Activated naive CD4-positive, alpha-beta T cell treated with anti-CD3 and anti-CD28 coated beads, Interleukin-2, amount 50 U/mL, for 72 hours (primary cell): ENCODE data around the gene EXOSC3. TPM values are rescaled to one million over a fixed set of nuclear protein-coding genes. Genes with fewer than 3 reads are reported as not detected.
"Not testable (repeated sequence)": the region's sequence is repeated elsewhere in the genome, so short reads cannot be mapped to it uniquely, and the experiment has no call there.

Source experiments
- ATAC-seq, 2 donors: fragments of 150-1000 bp; cut with Tn5 transposase; 2 replicates each; pipeline ENCODE4 v1.10.0; 2021; ENCODE audit warnings: mild to moderate bottlenecking in 2 of 2, moderate library complexity in 2 of 2
- DNase-seq, 2 donors: peaks; one replicate each; pipeline ENCODE4 v3.0.0; 2021 to 2022; ENCODE audit warnings: low spot score in 2 of 2
- H3K27ac Mint-ChIP-seq, 2 donors: one replicate each; pipeline ENCODE4 v1.8.0; 2022; ENCODE audit warnings: mild to moderate bottlenecking in 2 of 2, mixed read lengths in 2 of 2
- H3K36me3 Mint-ChIP-seq, 2 donors: one replicate each; pipeline ENCODE4 v1.8.0; 2022; ENCODE audit warnings: mixed read lengths in 2 of 2
- H3K9me3 Mint-ChIP-seq, 2 donors: one replicate each; pipeline ENCODE4 v1.8.0; 2022; ENCODE audit warnings: mixed read lengths in 2 of 2
- total RNA-seq, 2 donors: library from RNA; stranded (reverse); gene quantifications; one replicate each; pipeline ENCODE4 v1.2.3, GENCODE V29; 2022

The EXOSC3 gene
- 100 to 1,000 TPM in 1 of 2 donors, 10 to 100 TPM in 1; 79.3 to 106 TPM for total RNA-seq

DNA sequence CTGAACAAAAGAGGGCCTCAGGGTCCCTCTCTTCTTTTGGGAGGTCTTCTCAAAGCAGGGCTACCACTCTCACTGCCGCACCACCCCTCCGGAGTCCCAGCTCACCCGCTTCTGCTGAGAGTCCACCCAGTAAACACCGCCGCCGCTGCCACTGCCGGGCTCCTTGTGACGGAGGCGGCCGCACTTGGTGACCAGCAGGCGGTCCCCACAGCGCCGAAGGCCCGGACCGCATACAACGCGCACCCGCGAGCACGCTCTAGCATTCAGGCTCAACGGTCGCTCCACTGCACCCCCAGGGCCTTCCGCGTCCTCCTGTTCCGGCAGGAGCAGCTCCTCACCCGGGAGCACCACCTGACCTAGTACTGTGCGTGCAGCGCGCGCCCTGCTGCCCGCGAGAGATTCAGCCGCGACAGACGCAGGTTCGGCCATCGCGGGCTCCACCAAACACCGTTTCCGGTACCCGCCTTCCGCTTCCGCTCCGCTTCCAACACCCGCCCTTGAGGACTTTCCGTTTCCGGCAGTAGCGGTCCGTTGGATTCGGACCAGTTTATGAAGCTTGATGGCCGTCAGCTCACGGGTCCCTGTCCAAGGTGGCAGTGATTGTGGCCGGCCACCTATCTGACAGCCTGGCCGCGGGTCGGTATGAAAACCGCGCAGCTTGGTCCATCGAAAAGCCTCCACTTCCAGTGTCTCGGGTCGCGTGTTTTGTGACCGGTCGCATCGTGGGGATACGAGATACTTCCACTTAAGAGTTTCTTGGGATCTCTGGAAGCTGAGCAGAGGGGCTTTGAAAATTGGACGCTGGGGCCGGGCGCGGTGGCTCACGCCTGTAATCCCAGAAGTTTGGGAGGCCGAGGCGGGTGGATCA, at the start of gene EXOSC3:
TSS of gene EXOSC3 (minus strand) at position 449 of the 868 bp plus-strand sequence. CDS start at position 429, 20 bp downstream.
- Mint-ChIP-seq H3K9me3 (no peaks in the 10 kb centered on the region), H3K36me3 (peaks cover 37 to 43% of the 10 kb centered on the region in 2 donors), H3K27ac (peak within 1 kb of the TSS; percentile 99 to 100)
- ATAC-seq = peak; percentile 94 to 97
- peak; percentile 82 to 90 for DNase-seq

DNA sequence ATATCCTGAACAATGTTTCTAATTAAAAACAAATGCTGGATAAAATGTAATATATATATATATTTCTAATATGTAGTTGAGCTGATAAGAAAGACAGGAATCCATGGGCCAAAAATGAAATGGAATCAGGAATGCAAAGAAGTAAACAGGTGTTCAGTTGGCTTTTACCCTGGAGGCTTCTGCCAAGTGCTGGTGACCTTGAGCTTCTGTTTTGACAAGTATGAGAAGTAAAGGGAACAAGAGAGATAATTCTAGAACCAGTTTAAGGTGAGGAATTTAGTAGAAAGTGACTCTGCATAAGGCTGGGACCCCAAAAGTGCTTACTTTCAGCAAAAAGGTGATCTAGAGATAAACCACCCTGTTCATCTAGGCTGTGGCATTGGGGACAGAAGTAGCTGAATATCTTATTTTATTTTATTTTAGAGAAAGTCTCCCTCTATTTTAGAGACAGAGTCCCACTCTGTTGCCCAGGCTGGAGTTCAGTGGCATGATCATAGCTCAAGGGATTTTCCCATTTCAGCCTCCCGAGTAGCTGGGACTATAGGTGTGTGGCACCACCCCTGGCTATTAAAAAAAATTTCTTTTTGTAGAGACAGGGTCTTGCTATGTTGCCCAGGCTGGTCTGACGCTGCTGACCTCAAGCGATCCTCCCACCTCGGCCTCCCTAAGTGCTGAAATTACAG, 42.8 kb upstream of the EXOSC3 start:
- Mint-ChIP-seq H3K36me3 (peaks cover 0 to 19% of the 10 kb centered on the region in 2 donors), H3K27ac (no peak overlapping the region), H3K9me3 (no peaks in the 10 kb centered on the region)
- DNase-seq (no peak), ATAC-seq (no peak)

DNA sequence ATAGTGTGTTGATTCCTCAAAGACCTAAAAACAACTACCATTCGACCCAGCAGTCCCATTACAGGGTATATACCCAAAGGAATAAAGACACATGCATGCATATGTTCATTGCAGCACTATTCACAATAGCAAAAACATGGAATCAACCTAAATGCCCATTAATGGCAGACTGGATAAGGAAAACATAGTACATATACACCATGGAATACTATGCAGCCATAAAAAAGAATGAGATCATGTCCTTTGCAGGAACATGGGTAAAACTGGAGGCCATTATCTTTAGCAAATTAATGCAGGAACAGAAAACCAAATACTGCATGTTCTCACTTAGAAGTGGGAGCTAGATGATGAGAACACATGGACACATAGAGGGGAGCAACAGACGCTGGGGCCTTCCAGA, 40.3 kb upstream of the EXOSC3 start:
- not testable (repeated sequence) for H3K9me3 Mint-ChIP-seq, ATAC-seq, DNase-seq
- Mint-ChIP-seq H3K27ac (peak overlapping the region in 1 of 2 donors; percentile 14), H3K36me3 (peaks cover 9 to 43% of the 10 kb centered on the region in 2 donors)

DNA sequence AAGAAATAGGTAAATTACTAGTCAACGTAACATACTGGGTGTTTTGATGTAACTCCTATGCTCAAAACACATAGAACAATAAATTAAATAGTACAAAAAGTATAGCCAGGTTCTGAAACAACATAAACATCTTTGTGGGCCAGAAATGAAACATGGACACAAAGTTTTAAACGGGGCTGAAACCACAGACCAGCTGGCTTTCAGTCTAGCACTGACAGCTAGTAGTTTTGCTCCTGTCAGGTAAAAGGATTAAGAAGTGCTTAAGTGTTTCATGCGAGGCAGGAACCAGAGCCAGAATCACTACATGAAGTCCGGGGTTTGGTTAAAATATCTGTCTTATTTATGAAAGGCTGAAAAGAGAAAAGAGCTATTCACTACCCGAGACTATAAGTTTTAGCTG, 35.3 kb upstream of the EXOSC3 start:
- H3K27ac Mint-ChIP-seq = no peak overlapping the region
- DNase-seq (no peak), ATAC-seq (no peak)
- H3K9me3 Mint-ChIP-seq = no peaks in the 10 kb centered on the region
- H3K36me3 Mint-ChIP-seq = peaks cover 9 to 41% of the 10 kb centered on the region in 2 donors

DNA sequence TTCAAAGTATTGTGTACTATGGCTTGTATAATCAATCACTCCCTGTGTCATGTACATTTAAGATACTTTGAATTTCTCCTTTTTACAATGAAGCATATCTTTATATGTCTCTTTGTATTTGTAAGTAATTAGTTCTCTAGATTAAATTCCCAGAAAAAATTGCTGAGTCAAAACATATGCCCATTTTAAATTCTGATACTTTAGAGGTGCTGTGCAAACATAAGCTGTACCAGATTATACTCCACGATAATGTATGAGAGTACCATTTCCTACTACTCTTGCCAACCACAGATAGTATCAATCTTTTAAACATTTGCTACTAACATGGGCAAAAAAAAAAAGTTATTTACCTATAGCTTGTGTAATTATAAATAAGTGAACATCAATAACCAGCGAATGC, 34.0 kb upstream of the EXOSC3 start:
- ATAC-seq = no peak

DNA sequence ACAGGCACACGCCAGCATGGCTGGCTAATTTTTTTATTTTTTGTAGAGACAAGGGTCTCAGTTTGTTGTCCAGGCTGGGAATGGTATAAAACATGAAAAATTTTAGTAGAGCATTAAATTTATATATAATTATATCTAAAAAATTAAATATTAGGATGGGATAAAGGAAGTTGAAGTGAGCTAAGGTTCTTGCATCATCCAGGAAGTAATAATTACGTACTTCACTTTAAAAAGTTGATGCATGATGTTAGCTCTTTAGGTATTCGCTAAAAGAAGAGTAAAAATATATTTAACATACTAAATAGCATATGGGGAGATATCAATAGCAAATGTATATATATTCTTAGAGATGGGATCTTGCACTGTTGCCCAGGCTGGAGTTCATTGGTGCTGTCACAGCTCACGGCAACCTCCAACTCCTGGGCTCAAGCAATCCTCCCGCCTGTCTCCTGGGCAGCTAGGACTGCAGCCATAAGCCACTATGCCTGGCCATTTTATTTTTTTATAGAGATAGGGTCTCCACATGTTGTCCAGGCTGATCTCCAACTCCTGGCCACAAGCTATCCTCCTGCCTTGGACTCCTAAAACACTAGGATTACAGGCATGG, 28.0 kb upstream of the EXOSC3 start:
- no peak overlapping the region for H3K27ac Mint-ChIP-seq
- peaks cover 0 to 6% of the 10 kb centered on the region in 2 donors for H3K36me3 Mint-ChIP-seq
- H3K9me3 Mint-ChIP-seq = no peaks in the 10 kb centered on the region
- ATAC-seq = no peak
- no peak for DNase-seq

More for the DNA sequence above, 34.0 kb upstream of the EXOSC3 start:
- H3K36me3 Mint-ChIP-seq = peaks cover 9 to 33% of the 10 kb centered on the region in 2 donors
- DNase-seq = no peak
- H3K9me3 Mint-ChIP-seq = no peaks in the 10 kb centered on the region
- H3K27ac Mint-ChIP-seq = no peak overlapping the region

DNA sequence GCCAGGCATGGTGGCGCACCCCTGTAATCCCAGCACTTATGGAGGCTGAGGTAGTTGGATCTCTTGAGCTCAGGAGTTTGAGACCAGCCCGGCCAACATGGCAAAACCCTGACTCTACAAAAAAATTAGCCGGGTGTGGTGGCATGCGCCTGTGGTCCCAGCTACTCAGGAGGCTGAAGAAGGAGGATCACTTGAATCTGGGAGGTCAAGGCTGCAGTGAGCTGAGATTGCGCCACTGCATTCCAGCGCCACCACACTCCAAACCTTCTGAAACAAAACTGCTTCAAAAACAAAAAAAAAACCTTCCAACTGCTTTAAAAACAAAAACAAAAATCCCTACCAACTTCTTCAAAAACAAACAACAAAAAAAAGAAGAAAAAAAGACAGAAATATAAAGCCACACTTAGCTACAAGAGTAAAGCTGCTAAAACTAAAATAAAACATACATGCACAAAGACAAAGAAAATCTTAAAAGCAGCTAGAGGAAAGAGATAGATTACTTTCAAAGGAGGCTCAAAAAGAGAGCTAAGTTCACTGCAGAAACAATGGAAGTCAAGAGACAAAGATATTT, 27.1 kb upstream of the EXOSC3 start:
- no peaks in the 10 kb centered on the region for H3K9me3 Mint-ChIP-seq
- H3K27ac Mint-ChIP-seq = peak overlapping the region in 1 of 2 donors; percentile 11
- ATAC-seq (no peak), DNase-seq (no peak)
- H3K36me3 Mint-ChIP-seq = peaks cover 0 to 6% of the 10 kb centered on the region in 2 donors

DNA sequence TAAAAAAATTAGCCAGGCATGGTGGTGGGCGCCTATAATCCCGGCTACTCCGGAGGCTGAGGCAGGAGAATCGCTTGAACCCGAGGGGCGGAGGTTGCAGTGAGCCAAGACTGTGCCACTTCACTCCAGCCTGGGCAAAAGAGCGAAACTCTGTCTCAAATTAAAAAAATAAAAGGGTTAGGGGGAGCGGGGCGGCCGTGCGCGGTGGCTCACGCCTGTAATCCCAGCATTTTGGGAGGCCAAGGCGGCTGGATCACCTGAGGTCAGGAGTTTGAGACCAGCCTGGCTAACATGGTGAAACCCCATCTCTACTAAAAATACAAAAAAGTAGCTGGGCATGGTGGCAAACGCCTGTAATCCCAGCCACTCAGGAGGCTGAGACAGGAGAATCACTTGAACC, 24.8 kb upstream of the EXOSC3 start:
- not testable (repeated sequence) for H3K36me3 Mint-ChIP-seq

DNA sequence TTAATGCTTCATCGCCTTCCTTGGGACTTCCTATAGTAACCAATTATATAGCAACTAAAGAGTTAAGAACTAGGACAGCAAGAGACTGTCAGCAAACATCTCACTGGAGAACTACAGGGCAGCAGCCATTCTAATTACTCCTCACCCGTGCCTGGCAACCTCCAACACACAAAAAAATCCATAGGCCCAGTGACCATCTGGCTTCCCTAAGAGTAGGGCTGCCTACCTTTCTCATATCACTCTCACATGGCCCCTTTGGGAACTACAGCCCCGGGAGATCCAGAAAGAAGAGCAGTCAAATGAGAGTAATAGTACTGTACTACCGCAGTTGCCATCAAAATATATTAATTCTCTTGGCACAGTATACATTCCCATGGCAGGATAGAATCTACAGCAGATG, 21.4 kb upstream of the EXOSC3 start:
- Mint-ChIP-seq H3K27ac (no peak overlapping the region), H3K9me3 (no peaks in the 10 kb centered on the region), H3K36me3 (no peaks in the 10 kb centered on the region)
- DNase-seq (no peak), ATAC-seq (no peak)

More for the DNA sequence above, 24.8 kb upstream of the EXOSC3 start:
- not testable (repeated sequence) for H3K27ac Mint-ChIP-seq, ATAC-seq, DNase-seq, H3K9me3 Mint-ChIP-seq

DNA sequence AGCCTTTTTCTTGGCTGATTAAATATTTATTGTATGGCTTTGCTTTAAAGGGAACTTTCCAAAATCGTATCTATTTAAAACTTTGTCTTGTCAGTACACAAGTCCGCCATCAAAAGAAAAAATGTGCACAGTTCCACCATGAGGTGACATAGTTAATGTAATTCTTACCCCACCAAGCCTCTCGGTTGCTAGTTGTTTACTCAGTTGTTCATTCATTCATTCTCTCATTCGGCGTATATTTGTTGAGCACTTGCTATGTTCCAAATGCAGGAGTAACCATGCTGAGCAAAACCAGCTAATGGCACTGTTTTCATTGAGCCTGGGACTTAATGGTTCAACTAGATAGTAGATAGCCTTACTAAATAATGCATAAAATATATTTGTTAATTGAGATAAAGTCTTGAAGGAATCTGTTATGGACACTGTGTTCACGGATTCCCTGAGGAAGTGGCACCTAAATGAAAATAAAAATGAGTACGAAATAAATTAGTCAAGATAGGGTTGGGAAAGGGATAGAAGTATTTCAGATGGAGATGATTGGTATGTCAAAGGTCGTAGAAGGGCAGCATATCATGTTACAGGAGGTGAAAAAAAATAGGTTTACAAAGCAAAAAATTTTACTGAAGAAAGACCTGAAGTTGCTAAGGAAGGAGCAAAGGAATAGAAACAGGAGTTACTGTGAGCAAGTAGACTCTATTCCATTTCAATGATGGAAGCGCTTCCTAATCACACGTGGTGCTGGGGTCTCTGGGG, 17.3 kb upstream of the EXOSC3 start:
- Mint-ChIP-seq H3K36me3 (no peaks in the 10 kb centered on the region), H3K9me3 (no peaks in the 10 kb centered on the region), H3K27ac (peak overlapping the region in 1 of 2 donors; percentile 86)
- no peak for ATAC-seq
- DNase-seq = no peak

DNA sequence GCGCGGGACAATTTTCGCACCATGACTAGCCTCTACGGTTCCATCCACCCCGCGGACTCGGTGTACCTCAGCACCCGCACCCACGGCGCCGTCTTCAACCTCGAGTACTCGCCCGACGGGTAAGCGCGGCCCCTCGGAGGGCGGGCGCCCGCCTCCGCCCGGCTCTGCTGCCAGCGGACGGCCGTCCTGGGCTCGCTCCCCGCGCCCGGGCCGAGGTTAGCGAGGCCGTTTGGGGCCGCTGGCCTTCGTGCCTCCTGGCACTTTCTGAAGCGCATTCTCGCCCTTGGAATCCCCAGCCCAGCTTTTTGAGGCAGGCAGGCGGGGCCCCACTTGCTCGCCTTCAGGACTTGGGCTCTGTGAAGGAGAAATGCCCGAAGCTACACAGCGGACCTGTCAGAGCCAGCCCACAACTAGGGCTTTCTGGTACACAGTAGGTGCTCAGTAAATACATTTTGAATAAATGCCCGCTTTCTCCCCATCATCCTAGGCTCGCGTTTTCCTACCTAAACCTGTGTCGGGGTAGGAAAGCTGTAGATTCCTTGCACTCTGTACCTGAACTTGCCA, 16.5 kb upstream of the EXOSC3 start:
- DNase-seq (peak in 1 of 2 donors; percentile 61), ATAC-seq (peak; percentile 54 to 67)
- Mint-ChIP-seq H3K9me3 (no peaks in the 10 kb centered on the region), H3K27ac (peak overlapping the region in 1 of 2 donors; percentile 86), H3K36me3 (no peaks in the 10 kb centered on the region)

DNA sequence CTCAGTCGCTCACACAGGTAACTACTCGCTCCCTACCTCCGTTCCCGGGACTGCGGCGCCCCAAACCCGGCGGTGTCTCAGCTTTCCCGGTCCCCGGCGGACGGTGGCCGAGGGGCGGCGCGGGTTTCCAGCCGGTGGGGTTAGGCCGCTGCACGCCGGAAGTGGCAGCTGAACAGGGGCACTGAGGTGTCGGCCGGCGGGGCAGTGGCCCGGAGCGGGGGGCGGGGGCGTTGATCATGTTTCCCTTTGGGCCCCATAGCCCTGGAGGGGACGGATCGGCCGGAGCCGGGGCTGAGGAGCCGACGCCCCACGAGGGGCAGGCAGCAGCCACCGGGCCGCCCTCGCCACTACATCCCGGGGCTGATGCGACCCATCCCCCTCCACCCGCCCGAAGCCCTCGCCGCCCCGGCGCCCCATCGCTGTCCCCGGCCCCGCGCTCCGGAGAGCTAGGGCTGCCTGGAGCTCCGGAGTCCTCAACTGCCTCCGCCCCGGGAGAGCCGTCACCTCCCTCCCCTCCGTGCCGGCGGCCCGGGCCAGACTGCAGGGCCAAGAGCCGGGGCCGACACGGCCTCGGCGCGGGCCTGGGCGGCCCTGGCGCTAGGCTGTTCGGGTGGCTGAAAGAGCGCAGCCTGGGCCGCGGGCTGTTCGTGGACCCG, 15.9 kb upstream of the EXOSC3 start, which contains the start of gene DCAF10:
TSS of gene DCAF10 (plus strand) at position 167 of the 656 bp plus-strand sequence. CDS start at position 237, 70 bp downstream.
- no peaks in the 10 kb centered on the region for H3K9me3 Mint-ChIP-seq
- H3K36me3 Mint-ChIP-seq = no peaks in the 10 kb centered on the region
- ATAC-seq (peak; percentile 83 to 87), DNase-seq (peak; percentile 90 to 96)
- H3K27ac Mint-ChIP-seq = peak within 1 kb of the TSS; percentile 86 to 87

DNA sequence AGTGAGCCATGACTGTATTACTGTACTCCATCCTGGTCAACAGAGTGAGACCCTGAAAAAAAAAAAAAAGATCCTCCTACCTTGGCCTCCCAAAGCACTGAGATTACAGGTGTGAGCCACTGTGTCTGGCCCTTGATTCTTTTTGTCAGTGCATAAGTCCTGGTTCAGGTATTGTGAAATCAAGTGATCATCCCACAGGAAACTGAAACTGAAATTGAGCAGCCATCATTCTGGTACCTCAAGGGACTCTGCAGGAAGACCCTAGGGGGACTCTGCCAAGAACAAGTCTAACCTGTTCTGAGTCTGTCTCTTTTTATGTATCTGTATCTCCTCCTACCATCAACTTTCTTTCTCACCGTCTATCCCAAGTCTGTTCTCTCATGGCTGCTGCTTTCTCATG, 13.8 kb upstream of the EXOSC3 start:
- DNase-seq (no peak), ATAC-seq (no peak)
- Mint-ChIP-seq H3K27ac (no peak overlapping the region), H3K36me3 (no peaks in the 10 kb centered on the region), H3K9me3 (no peaks in the 10 kb centered on the region)

DNA sequence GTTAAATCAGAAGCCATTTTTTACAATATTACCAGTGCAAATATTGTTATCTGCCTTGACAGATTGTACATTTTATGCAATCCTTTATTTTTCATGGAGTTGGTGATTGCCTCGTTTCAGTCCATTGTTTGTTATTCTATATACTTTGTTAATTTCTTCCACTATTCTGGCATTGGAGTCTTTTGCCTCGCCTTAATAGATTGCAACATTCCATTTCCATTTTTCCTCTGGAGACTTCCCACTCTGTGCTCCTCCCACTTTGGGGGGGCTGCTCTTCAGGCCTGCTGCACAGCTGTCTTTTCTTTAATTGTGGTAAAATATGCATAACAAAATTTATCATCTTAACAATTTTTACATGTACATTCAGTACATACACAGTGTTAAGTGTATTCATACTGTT, 11.4 kb upstream of the EXOSC3 start:
- peaks cover 0 to under 1% of the 10 kb centered on the region in 2 donors for H3K36me3 Mint-ChIP-seq
- no peak for DNase-seq
- H3K27ac Mint-ChIP-seq = no peak overlapping the region
- no peaks in the 10 kb centered on the region for H3K9me3 Mint-ChIP-seq
- no peak for ATAC-seq

DNA sequence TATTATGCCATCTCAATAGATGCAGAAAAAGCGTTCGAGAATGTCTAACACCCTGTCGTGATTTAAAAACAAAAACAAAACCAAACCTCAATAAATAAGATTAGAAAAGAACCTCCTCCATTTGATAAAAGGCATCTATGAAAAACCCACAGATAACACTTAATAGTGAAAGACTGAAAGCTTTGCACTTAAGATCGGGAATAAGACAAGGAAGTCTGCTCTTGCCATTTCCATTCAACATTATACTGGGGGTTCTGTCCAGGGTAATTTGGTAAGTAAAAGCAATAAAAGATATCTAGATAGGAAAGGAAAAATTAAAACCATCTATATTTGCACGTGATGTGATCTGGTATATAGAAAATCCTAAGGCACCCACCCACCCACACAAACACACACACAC, 7.3 kb upstream of the EXOSC3 start:
- H3K27ac Mint-ChIP-seq = no peak overlapping the region
- DNase-seq (no peak), ATAC-seq (no peak)
- H3K36me3 Mint-ChIP-seq = peaks cover 0 to 6% of the 10 kb centered on the region in 2 donors
- H3K9me3 Mint-ChIP-seq = no peaks in the 10 kb centered on the region
